AG04450 (cell line): ENCODE measurements around the gene PIK3R3. TPM values are rescaled to one million over a fixed set of nuclear protein-coding genes. Genes with fewer than 3 reads are reported as not detected.

Experiments
- CTCF ChIA-PET: fragments of 300-600, 350-600 bp; formaldehyde crosslinking; extraction: SDS; loops from one replicate; lab custom pipeline; 2022; ENCODE audit warnings: antibody characterized with exemption, inconsistent platforms; lab: Charles Lee
- POLR2A ChIA-PET: fragments of 350-600 bp; formaldehyde crosslinking; extraction: SDS; loops from one replicate; lab custom pipeline; 2021; ENCODE audit warnings: antibody characterized with exemption, inconsistent platforms; lab: Yijun Ruan, JAX
- DNase-seq: peaks from one replicate; pipeline ENCODE4 v3.0.0-alpha.2; 2011; ENCODE audit warnings: low read depth, low spot score
- H3K27ac ChIP-seq: one replicate; pipeline ENCODE4 v1.5.1; 2012; ENCODE audit warnings: low read depth, low read length, control low read depth
- H3K27me3 ChIP-seq: one replicate; pipeline ENCODE4 v1.6.0; 2012; ENCODE audit warnings: low read length; ENCODE audit not compliant: control insufficient read depth, insufficient read depth
- H3K4me3 ChIP-seq: 2 replicates; pipeline ENCODE4 v1.5.1; 2011; ENCODE audit warnings: mild to moderate bottlenecking, low read depth, low read length, control low read depth
- H3K9me3 ChIP-seq: 2 replicates; pipeline ENCODE4 v1.5.1; 2012; ENCODE audit warnings: low read length; ENCODE audit not compliant: control insufficient read depth, insufficient read depth
- polyA plus RNA-seq: library from polyadenylated mRNA; depleted of rRNA; stranded (reverse); fragments of >200 nt; gene quantifications from 2 replicates; pipeline ENCODE4 v1.2.3, GENCODE V29; 2011
- TF ChIP-seq, protein P1 (sequence below): IDR thresholded peaks from 2 replicates; pipeline ENCODE4 v1.5.1; 2011; ENCODE audit warnings: low read depth, low read length, control low read depth, inconsistent platforms

The PIK3R3 gene
- polyA plus RNA-seq, 1 experiment = 14.5 TPM

DNA sequence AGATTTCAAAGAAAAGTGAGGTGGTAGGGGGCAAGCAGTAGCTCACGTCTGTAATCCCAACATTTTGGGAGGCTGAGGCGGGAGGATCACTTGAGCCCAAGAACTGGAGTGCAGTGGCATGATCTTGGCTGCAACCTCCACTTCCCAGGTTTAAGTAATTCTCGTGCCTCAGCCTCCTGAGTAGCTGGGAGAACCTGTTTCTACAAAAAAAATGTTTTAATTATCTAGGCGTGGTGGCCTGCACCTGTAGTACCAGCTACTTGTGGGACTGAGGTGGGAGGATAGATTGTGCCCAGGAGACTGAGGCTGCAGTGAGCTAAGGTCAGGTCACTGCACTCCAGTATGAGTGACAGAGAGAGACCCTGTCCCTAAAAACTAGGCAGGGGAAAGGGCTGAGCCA, 39.9 kb upstream of the PIK3R3 start:
- TF ChIP-seq, protein P1, sequence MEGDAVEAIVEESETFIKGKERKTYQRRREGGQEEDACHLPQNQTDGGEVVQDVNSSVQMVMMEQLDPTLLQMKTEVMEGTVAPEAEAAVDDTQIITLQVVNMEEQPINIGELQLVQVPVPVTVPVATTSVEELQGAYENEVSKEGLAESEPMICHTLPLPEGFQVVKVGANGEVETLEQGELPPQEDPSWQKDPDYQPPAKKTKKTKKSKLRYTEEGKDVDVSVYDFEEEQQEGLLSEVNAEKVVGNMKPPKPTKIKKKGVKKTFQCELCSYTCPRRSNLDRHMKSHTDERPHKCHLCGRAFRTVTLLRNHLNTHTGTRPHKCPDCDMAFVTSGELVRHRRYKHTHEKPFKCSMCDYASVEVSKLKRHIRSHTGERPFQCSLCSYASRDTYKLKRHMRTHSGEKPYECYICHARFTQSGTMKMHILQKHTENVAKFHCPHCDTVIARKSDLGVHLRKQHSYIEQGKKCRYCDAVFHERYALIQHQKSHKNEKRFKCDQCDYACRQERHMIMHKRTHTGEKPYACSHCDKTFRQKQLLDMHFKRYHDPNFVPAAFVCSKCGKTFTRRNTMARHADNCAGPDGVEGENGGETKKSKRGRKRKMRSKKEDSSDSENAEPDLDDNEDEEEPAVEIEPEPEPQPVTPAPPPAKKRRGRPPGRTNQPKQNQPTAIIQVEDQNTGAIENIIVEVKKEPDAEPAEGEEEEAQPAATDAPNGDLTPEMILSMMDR = no peak
- Histone ChIP-seq H3K27me3 (peaks cover 21% of the 10 kb centered on the region), H3K4me3 (no peak overlapping the region), H3K9me3 (no peaks in the 10 kb centered on the region; the same call in 1 of the 2 replicates), H3K27ac (no peak overlapping the region)
- CTCF ChIA-PET = interaction anchor here (2.5 kb wide), 1 partner anchor 136 kb away, joined by 11 read pairs; no protein-coding TSS in a partner anchor
- POLR2A ChIA-PET = interaction anchor here (1.2 kb wide), 1 partner anchor 40 kb away, joined by 4 read pairs; the partner anchor contains the start of gene PIK3R3
- no peak for DNase-seq

DNA sequence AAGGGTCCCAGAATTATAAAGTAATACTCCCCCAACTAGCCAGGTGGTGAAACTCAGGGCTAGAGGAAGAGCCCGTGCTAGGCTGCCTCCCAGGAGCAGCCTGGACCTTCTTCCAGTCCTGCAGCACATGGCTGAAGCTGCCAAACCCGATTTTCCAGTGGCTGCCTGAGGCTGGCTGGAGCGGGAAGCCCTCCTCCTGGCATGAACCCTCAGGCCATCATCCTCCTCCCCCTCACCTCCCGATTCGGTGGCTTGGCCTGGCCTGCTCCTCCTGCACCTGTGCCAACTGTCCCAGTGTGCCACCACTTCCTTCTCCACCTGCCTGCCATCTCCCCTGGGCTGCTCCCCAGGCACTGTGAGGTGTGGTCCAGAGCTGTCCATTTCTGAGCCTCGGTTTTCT, 39.4 kb upstream of the PIK3R3 start:
- H3K27ac ChIP-seq = no peak overlapping the region
- DNase-seq = no peak
- TF ChIP-seq, protein P1 = no peak
- ChIA-PET CTCF (interaction anchor here (2.5 kb wide), 1 partner anchor 135 kb away, joined by 11 read pairs; no protein-coding TSS in a partner anchor), POLR2A (interaction anchor here (1.2 kb wide), 1 partner anchor 39 kb away, joined by 4 read pairs; the partner anchor contains the start of gene PIK3R3)
- H3K4me3 ChIP-seq = no peak overlapping the region
- H3K27me3 ChIP-seq = peaks cover 24% of the 10 kb centered on the region
- H3K9me3 ChIP-seq = no peaks in the 10 kb centered on the region; the same call in 1 of the 2 replicates

DNA sequence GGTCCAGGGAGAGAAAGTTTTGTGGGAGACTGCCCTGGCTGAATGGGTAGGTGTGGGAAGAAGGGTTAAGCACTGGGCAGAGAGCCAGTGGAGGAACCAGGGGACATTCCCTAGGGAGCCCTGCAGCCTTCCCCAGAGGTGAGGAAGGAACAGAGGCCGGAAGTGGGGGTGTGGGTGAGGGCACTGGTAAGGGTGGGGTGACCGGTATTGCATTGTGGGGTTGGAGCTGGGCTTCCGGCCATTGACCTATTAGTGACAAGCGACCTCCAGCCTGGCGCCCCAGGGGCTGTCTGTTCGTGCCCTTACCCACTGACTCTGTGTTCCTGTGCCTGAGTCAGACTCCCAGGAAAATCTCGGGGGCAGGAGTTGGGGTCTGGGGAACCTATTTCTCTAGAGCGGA, 38.9 kb upstream of the PIK3R3 start:
- ChIA-PET CTCF (interaction anchor here (2.5 kb wide), 1 partner anchor 135 kb away, joined by 11 read pairs; no protein-coding TSS in a partner anchor), POLR2A (no interaction called here)
- no peak for DNase-seq
- TF ChIP-seq, protein P1 = no peak
- H3K9me3 ChIP-seq = no peaks in the 10 kb centered on the region; the same call in 1 of the 2 replicates
- H3K27ac ChIP-seq = no peak overlapping the region
- H3K4me3 ChIP-seq = no peak overlapping the region
- peaks cover 27% of the 10 kb centered on the region for H3K27me3 ChIP-seq

DNA sequence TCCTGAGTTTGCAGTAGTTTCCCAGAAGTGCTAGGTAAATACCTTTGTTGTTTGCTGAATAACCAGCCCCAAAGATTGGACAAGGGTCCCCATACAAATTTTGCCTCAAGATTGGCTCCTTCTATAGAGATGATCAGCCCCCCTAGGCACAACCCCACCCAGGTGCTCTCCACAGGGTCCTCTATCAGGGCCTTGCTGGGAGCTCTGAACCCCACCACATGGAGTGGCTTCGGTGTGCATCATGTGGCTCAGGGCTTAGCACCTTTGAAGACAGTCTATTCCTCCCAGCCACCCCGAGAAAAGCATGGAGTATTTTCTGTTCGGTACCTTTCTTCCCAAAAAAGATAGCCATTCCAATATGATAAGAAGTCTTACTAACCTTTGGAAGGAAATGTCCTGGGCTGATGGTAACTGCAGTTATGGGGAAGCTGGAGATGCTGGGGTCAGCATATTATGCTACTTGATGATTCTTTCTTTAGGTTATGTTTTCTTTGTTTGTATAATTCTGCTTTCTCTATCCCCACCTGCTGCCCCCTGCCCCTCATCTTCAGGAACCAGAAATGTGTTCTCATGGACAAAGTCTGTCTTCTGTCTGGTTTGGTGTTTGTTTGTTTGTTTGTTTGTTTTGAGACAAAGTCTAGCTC, 37.5 kb upstream of the PIK3R3 start:
- no peak for DNase-seq
- CTCF ChIA-PET = no interaction called here
- POLR2A ChIA-PET = no interaction called here
- TF ChIP-seq, protein P1 = no peak
- no peaks in the 10 kb centered on the region for H3K9me3 ChIP-seq
- peaks cover 30% of the 10 kb centered on the region for H3K27me3 ChIP-seq
- H3K27ac ChIP-seq = no peak overlapping the region
- no peak overlapping the region for H3K4me3 ChIP-seq

DNA sequence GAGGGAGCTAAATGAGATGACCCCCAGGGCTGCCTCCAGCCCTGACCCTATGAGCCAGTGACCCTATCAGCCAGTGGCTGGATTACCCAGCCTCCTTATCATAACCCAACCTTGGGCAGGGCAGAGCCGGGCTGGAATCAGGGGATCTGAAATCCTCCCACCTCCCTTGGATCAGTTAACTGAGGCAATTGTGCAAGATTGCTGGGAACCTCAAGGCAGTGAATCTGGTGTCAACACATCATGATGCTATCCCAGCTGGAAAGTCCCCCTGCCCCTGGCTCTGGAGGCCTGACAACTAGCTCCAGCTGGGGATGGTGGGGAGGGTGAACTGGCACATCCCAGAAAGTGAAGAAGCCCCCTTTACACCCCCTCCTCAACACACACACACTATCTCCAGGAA, 36.0 kb upstream of the PIK3R3 start:
- ChIA-PET CTCF (interaction anchor here (0.8 to 2.3 kb wide), 2 partner anchors 15 to 131 kb away, joined by 3 to 8 read pairs; no protein-coding TSS in a partner anchor), POLR2A (interaction anchor here (1.4 kb wide), 1 partner anchor 36 kb away, joined by 3 read pairs; the partner anchor contains the start of gene PIK3R3)
- no peak for DNase-seq
- TF ChIP-seq, protein P1 = no peak
- Histone ChIP-seq H3K27ac (no peak overlapping the region), H3K27me3 (peaks cover 38% of the 10 kb centered on the region), H3K4me3 (no peak overlapping the region), H3K9me3 (no peaks in the 10 kb centered on the region)
